Measurements from ENCODE around the gene RTN4IP1.
"Not testable (repeated sequence)": the region's sequence is repeated elsewhere in the genome, so short reads cannot be mapped to it uniquely, and the experiment has no call there.

Gene RTN4IP1

GRCh38 chr6:106563614-106564013 lies 65.7 kb downstream of the RTN4IP1 start:
- no peak for TF ChIP-seq Cebpa-rat (IDR thresholded peaks at IDR 0.05)
- Histone ChIP-seq H3K4me2 (peak overlapping the region in 2 of 11 experiments; percentile 65 to 76; a peak in 2 of 22 replicates), H3K4me1 (peaks cover 8 to 36% (median 17%) of the 10 kb centered on the region in 10 experiments; a peak in 17 of 20 replicates), H4K20me1 (no peaks in the 10 kb centered on the region), H3K4me3 (no peak overlapping the region), H3K9me3 (replicated peaks in 1 of 11) (no peaks in the 10 kb centered on the region), H3K27me3 (no peaks in the 10 kb centered on the region), H3K27ac (no peak overlapping the region), H3K9ac (no peak overlapping the region), H3K36me3 (0 out of 22 replicates have a peak, but pooled peaks cover 0 to 5% (median 0%) of the 10 kb centered on the region in 11 experiments)

- Histone ChIP-seq H3K4me1 (peaks cover 8 to 52% (median 17%) of the 10 kb centered on the region in 10 experiments; a peak in 17 of 20 replicates), H3K4me3 (no peak overlapping the region), H3K36me3 (no peaks in the 10 kb centered on the region), H3K27me3 (no peaks in the 10 kb centered on the region), H4K20me1 (no peaks in the 10 kb centered on the region), H3K4me2 (peak overlapping the region in 10 of 11 experiments; percentile 3 to 76 (median 62); a peak in 17 of 22 replicates), H3K9ac (peak overlapping the region in 3 of 11 experiments; percentile 2 to 26 (median 23); a peak in 3 of 22 replicates), H3K27ac (peak overlapping the region in 6 of 11 experiments; percentile 39 to 59 (median 55); a peak in 10 of 22 replicates), H3K9me3 (replicated peaks in 1 of 11) (no peaks in the 10 kb centered on the region)
- TF ChIP-seq Cebpa-rat (IDR thresholded peaks at IDR 0.05) = no peak
Measured at GRCh38 chr6:106561686-106562405, 67.5 kb downstream of the RTN4IP1 start.

GRCh38 chr6:106560996-106561685 lies 68.2 kb downstream of the RTN4IP1 start:
- Histone ChIP-seq H4K20me1 (no peaks in the 10 kb centered on the region), H3K9me3 (replicated peaks in 1 of 11) (no peaks in the 10 kb centered on the region), H3K27ac (peak overlapping the region in 2 of 11 experiments; percentile 58 to 59; a peak in 5 of 22 replicates), H3K36me3 (no peaks in the 10 kb centered on the region), H3K4me3 (no peak overlapping the region), H3K27me3 (no peaks in the 10 kb centered on the region), H3K4me2 (peak overlapping the region in 9 of 11 experiments; percentile 3 to 76 (median 64); a peak in 16 of 22 replicates), H3K4me1 (peaks cover 8 to 57% (median 17%) of the 10 kb centered on the region in 10 experiments; a peak in 17 of 20 replicates), H3K9ac (no peak overlapping the region)
- TF ChIP-seq Cebpa-rat (IDR thresholded peaks at IDR 0.05) = peak in 1 of 11 experiments; percentile 18; a peak in 1 of 22 replicates

- H3K4me1 ChIP-seq = peaks cover 8 to 60% (median 17%) of the 10 kb centered on the region in 10 experiments; a peak in 17 of 20 replicates
- not testable (repeated sequence) for H3K4me2 ChIP-seq; H3K9me3 ChIP-seq (replicated peaks in 1 of 11); H3K36me3 ChIP-seq; H3K27ac ChIP-seq; H3K4me3 ChIP-seq; H3K9ac ChIP-seq; H4K20me1 ChIP-seq; H3K27me3 ChIP-seq
Measured at GRCh38 chr6:106559659-106560058, 69.6 kb downstream of the RTN4IP1 start.

- H3K4me1 ChIP-seq = peaks cover 9 to 59% (median 17%) of the 10 kb centered on the region in 10 experiments; a peak in 17 of 20 replicates
- no peak overlapping the region for H3K27ac ChIP-seq
- peak overlapping the region in 2 of 11 experiments; percentile 51 to 56; a peak in 4 of 22 replicates for H3K4me2 ChIP-seq
- no peak for TF ChIP-seq Cebpa-rat (IDR thresholded peaks at IDR 0.05)
- no peak overlapping the region for H3K4me3 ChIP-seq
- no peaks in the 10 kb centered on the region for H3K9me3 ChIP-seq (replicated peaks in 1 of 11)
- H3K9ac ChIP-seq = no peak overlapping the region
- peaks cover 0 to 12% (median 0%) of the 10 kb centered on the region in 11 experiments; a peak in 2 of 22 replicates for H3K36me3 ChIP-seq
- no peaks in the 10 kb centered on the region for H4K20me1 ChIP-seq
- no peaks in the 10 kb centered on the region for H3K27me3 ChIP-seq
Measured at GRCh38 chr6:106558364-106558763, 70.9 kb downstream of the RTN4IP1 start.

- Histone ChIP-seq H3K4me2 (peak overlapping the region in 3 of 11 experiments; percentile 3 to 56 (median 51); a peak in 5 of 22 replicates), H3K9ac (no peak overlapping the region), H3K4me3 (no peak overlapping the region), H4K20me1 (no peaks in the 10 kb centered on the region), H3K27ac (no peak overlapping the region), H3K36me3 (peaks cover 0 to 12% (median 0%) of the 10 kb centered on the region in 11 experiments; a peak in 2 of 22 replicates), H3K4me1 (peaks cover 13 to 59% (median 19%) of the 10 kb centered on the region in 10 experiments), H3K27me3 (no peaks in the 10 kb centered on the region), H3K9me3 (replicated peaks in 1 of 11) (no peaks in the 10 kb centered on the region)
- no peak for TF ChIP-seq Cebpa-rat (IDR thresholded peaks at IDR 0.05)
Measured at GRCh38 chr6:106557837-106558236, 71.5 kb downstream of the RTN4IP1 start.

GRCh38 chr6:106556368-106556960 lies 72.8 kb downstream of the RTN4IP1 start:
- peaks cover 0 to 12% (median 0%) of the 10 kb centered on the region in 11 experiments; a peak in 2 of 22 replicates for H3K36me3 ChIP-seq
- no peak overlapping the region for H3K27ac ChIP-seq
- no peak for TF ChIP-seq Cebpa-rat (IDR thresholded peaks at IDR 0.05)
- H3K9ac ChIP-seq = no peak overlapping the region
- H4K20me1 ChIP-seq = no peaks in the 10 kb centered on the region
- no peak overlapping the region for H3K4me3 ChIP-seq
- no peaks in the 10 kb centered on the region for H3K27me3 ChIP-seq
- peak overlapping the region in 1 of 11 experiments; percentile 3; a peak in 1 of 22 replicates for H3K4me2 ChIP-seq
- H3K9me3 ChIP-seq (replicated peaks in 1 of 11) = peaks cover 0 to under 1% (median 0%) of the 10 kb centered on the region in 11 experiments; a peak in 2 of 22 replicates
- H3K4me1 ChIP-seq = peaks cover 12 to 54% (median 20%) of the 10 kb centered on the region in 10 experiments

- no peaks in the 10 kb centered on the region for H3K27me3 ChIP-seq
- TF ChIP-seq Cebpa-rat (IDR thresholded peaks at IDR 0.05) = no peak
- H3K9me3 ChIP-seq (replicated peaks in 1 of 11) = peaks cover 0 to 7% (median 4%) of the 10 kb centered on the region in 11 experiments; a peak in 6 of 22 replicates
- H4K20me1 ChIP-seq = no peaks in the 10 kb centered on the region
- no peak overlapping the region for H3K4me3 ChIP-seq
- no peak overlapping the region for H3K27ac ChIP-seq
- H3K36me3 ChIP-seq = peaks cover 0 to 12% (median 0%) of the 10 kb centered on the region in 11 experiments; a peak in 2 of 22 replicates
- H3K9ac ChIP-seq = no peak overlapping the region
- H3K4me1 ChIP-seq = peaks cover 5 to 54% (median 15%) of the 10 kb centered on the region in 10 experiments; a peak in 19 of 20 replicates
- H3K4me2 ChIP-seq = no peak overlapping the region
Measured at GRCh38 chr6:106555767-106556166, 73.5 kb downstream of the RTN4IP1 start.

Measured in BLaER1 treated with 17β-estradiol and CSF1 and Interleukin-3, amounts not matched to agents 10 nM and 100 nM (cell line).